ENCODE measurements around the gene OPCML.

- TF ChIP-seq EZH2 (IDR thresholded peaks at IDR 0.05; ENCODE audit: low read length) (no peak), CTCF (optimal IDR thresholded peaks at IDR 0.05 in 1 of 3, IDR thresholded peaks at IDR 0.05 in 1 of 3, conservative IDR thresholded peaks at IDR 0.05 in 1 of 3; ENCODE audit: extremely low read depth in 1 of 3, insufficient read depth in 2 of 3, low read length in 3 of 3) (no peak)
Observed at GRCh38 chr11:133014337-133014736, 518.0 kb downstream of the OPCML start.

All from keratinocyte (primary cell).